ENCODE results near the gene SPATA13.

Gene SPATA13

DNA sequence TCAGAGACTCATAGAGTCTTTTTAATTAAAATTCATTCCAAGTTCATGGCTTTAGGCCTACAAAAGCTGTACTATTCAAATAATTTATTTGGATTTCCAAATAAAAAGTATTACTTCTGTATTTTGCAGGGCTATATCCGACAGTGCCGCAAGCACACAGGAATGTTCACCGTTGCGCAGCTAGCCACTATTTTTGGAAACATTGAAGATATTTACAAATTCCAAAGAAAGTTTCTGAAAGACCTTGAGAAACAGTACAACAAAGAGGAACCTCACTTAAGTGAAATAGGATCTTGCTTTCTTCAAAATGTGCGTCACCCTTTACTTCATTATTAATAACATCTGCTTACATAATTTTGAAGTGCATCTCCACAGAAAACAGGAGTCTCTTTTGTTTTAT lies 128.3 kb downstream of the SPATA13 start:
- DNase-seq (ENCODE audit: low read depth): no peak
- TF ChIP-seq, protein P1, sequence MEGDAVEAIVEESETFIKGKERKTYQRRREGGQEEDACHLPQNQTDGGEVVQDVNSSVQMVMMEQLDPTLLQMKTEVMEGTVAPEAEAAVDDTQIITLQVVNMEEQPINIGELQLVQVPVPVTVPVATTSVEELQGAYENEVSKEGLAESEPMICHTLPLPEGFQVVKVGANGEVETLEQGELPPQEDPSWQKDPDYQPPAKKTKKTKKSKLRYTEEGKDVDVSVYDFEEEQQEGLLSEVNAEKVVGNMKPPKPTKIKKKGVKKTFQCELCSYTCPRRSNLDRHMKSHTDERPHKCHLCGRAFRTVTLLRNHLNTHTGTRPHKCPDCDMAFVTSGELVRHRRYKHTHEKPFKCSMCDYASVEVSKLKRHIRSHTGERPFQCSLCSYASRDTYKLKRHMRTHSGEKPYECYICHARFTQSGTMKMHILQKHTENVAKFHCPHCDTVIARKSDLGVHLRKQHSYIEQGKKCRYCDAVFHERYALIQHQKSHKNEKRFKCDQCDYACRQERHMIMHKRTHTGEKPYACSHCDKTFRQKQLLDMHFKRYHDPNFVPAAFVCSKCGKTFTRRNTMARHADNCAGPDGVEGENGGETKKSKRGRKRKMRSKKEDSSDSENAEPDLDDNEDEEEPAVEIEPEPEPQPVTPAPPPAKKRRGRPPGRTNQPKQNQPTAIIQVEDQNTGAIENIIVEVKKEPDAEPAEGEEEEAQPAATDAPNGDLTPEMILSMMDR (IDR thresholded peaks at IDR 0.05; ENCODE audit: control insufficient read depth, extremely low read depth, insufficient read depth): no peak
- no peak overlapping the region for H3K4me3 ChIP-seq (ENCODE audit: low read depth, low read length)

DNA sequence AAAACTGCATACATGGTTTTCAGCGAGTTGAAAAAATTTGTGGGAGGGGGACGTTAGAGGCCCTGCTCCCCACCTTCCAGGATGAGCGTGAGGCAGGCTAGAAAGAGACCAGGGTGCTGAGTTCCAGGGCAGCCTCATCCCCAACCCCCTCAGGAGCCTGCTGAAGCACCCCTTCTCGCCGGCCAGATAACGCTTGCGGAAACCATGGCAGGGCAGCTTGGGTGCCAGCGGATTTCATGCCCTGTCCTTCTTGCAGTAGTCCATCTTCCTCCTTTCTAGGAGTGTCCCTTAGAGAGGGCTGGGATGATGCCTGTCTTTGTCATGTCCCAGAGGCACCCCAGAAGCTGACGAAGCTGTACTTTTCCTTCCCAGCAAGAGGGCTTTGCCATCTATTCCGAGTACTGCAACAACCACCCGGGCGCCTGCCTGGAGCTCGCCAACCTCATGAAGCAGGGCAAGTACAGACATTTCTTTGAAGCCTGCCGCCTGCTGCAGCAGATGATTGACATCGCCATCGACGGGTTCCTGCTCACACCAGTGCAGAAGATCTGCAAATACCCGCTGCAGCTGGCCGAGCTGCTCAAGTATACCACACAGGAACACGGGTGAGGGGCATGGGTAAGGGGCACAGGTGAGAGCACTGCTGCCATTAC lies 129.9 kb downstream of the SPATA13 start:
- TF ChIP-seq, protein P1 (IDR thresholded peaks at IDR 0.05; ENCODE audit: control insufficient read depth, extremely low read depth, insufficient read depth): no peak
- no peak overlapping the region for H3K4me3 ChIP-seq (ENCODE audit: low read depth, low read length)
- no peak for DNase-seq (ENCODE audit: low read depth)

DNA sequence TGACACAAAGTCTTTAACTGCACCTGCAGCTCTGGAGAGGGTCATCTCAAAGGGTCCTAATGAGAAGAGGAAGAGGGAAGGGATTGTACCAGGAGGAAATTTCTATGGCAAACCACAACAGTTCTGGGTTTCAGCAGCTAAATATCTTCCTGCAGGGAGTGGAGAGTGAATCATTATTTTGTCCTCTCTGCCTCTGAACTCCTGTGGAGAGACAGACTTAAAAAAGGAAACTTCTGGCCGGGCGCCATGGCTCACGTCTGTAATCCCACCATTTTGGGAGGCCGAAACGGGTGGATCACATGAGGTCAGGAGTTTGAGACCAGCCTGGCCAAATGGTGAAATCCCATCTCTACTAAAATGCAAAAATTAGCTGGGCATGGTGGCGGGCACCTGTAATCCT lies 132.0 kb downstream of the SPATA13 start:
- no peak for DNase-seq (ENCODE audit: low read depth)
- no peak overlapping the region for H3K4me3 ChIP-seq (ENCODE audit: low read depth, low read length)
- TF ChIP-seq, protein P1 (IDR thresholded peaks at IDR 0.05; ENCODE audit: control insufficient read depth, extremely low read depth, insufficient read depth): no peak

DNA sequence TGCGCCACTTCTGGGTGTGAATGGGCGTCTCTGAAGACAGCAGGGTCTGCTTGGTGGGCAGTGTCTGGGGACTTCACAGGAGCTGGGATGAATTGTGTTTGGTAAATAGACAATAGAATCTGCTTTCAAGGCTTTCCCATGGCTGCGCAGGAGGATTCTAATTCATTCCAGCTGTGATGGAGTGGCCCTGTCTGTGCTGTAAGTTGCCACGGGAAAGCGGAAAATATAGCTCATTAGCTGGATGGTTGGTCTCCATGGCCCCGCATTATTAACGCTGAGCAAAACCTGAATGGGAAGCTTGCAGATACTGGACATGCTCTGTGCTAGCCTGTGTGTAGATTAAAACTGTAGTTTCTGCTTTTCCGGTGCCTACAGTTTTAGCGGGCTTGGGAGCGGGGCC lies 133.2 kb downstream of the SPATA13 start:
- no peak for DNase-seq (ENCODE audit: low read depth)
- TF ChIP-seq, protein P1 (IDR thresholded peaks at IDR 0.05; ENCODE audit: control insufficient read depth, extremely low read depth, insufficient read depth): no peak
- no peak overlapping the region for H3K4me3 ChIP-seq (ENCODE audit: low read depth, low read length)

DNA sequence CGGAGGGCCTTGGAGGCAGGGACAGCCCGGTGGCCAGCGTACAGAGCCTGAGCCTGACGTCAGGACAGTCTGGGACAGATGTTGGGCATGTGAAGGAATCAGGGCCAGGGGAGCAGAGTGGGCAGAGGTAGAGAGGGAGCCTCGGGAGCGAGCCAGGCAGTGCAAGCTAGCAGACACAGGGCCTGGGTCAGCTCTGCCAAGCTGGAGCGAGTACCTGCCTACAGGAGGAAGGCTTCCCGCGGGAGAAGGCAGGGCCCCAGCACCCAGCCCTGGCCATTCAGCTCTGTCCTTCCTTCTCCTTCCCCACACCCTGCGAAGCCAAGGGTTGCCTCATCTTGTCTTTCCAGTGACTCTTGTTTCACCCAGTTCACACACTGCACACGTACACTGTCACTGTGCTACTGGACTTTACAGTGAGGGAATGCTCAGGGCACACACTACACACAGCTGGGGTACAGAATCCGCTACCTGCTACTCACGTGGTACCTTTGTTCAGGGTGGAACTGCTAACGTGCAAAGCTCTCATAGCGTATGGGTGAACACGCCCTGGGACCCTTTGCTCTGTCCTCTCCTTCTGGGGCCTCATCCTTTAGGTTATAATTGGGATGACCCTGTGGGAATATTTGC lies 139.1 kb downstream of the SPATA13 start:
- TF ChIP-seq, protein P1 (IDR thresholded peaks at IDR 0.05; ENCODE audit: control insufficient read depth, extremely low read depth, insufficient read depth): no peak
- no peak for DNase-seq (ENCODE audit: low read depth)

DNA sequence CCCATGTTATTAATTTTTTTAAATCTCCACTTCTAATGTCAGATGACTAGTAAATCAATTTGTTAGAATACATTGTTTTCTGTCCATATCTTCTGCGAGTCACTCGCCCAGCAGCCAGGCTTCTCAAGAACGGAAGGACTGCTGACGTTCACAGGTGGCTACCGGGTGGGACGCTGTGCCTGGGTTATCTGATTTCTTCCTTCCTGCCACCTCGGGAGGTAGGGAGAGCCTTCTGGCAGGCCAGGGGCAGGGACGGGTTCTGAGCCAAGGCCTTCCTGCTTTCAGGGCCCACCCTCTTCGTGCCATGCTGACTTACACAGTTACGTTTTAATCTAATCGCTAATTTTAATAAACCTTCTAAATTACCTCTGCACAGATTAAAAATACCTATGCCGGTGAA lies 140.9 kb downstream of the SPATA13 start:
- DNase-seq (ENCODE audit: low read depth): no peak
- H3K4me3 ChIP-seq (ENCODE audit: low read depth, low read length): no peak overlapping the region
- TF ChIP-seq, protein P1 (IDR thresholded peaks at IDR 0.05; ENCODE audit: control insufficient read depth, extremely low read depth, insufficient read depth): no peak

More for the DNA sequence above, 139.1 kb downstream of the SPATA13 start:
- H3K4me3 ChIP-seq (ENCODE audit: low read depth, low read length): no peak overlapping the region

DNA sequence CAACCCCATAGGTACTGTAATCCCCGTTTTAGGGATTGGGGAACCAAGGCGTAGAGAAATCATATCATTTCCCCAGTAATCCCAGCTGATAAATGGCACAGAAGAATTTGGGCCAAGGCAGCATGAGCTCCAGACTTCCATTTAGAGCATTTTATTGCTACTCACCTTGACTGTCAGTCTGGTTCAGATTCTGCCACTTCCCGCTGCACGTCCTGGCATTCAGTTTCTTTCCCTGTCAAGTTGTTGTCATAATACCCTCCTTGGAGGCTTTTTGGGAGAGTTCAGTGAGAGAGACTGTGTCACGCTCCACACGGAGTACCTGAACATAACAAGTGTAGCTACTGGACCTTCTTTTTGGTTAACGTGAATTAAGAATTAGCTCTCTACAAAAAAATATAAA lies 141.4 kb downstream of the SPATA13 start:
- no peak overlapping the region for H3K4me3 ChIP-seq (ENCODE audit: low read depth, low read length)
- TF ChIP-seq, protein P1 (IDR thresholded peaks at IDR 0.05; ENCODE audit: control insufficient read depth, extremely low read depth, insufficient read depth): no peak
- DNase-seq (ENCODE audit: low read depth): no peak
